SK-N-MC (cell line): ENCODE measurements around the gene NFATC2.

Experiments
- EZH2 ChIP-seq: fragments of 200-600 bp; sonication (generic); IDR thresholded peaks from one replicate; pipeline ENCODE4 v1.6.1; 2017; ENCODE audit warnings: antibody characterized with exemption
- FOXP2 ChIP-seq: optimal IDR thresholded peaks from 2 replicates; pipeline ENCODE3; 2011; ENCODE audit warnings: mild to moderate bottlenecking, moderate library complexity; ENCODE audit not compliant: insufficient read depth; ENCODE audit errors: extremely low read length, control extremely low read depth
- POLR2AphosphoS5 ChIP-seq: IDR thresholded peaks from 2 replicates; pipeline ENCODE4 v1.6.1; 2012; ENCODE audit warnings: mild to moderate bottlenecking, low read depth, low read length, borderline replicate concordance

GRCh38 chr20:51473256-51473655, 69.3 kb downstream of the NFATC2 start:
- TF ChIP-seq EZH2 (no peak), POLR2AphosphoS5 (no peak), FOXP2 (no peak)
